Left ventricle myocardium inferior (tissue), 1 donor: ENCODE data around the gene OR52R1. TPM values are rescaled to one million over a fixed set of nuclear protein-coding genes. Genes with fewer than 3 reads are reported as not detected.

Experiments used
- DNase-seq: peaks from one replicate; pipeline ENCODE4 v3.0.0-alpha.2; 2020
- H3K27ac ChIP-seq: fragments of 200-600 bp; replicated peaks from 2 replicates; pipeline ENCODE4 v1.8.0; 2021
- H3K27me3 ChIP-seq: fragments of 200-600 bp; 2 replicates; pipeline ENCODE4 v1.8.0; 2021; ENCODE audit warnings: low read depth
- H3K36me3 ChIP-seq: fragments of 200-600 bp; 2 replicates; pipeline ENCODE4 v1.8.0; 2021
- H3K4me1 ChIP-seq: fragments of 200-600 bp; 2 replicates; pipeline ENCODE4 v1.8.0; 2021
- H3K4me3 ChIP-seq: fragments of 200-600 bp; 2 replicates; pipeline ENCODE4 v1.8.0; 2021; ENCODE audit warnings: mild to moderate bottlenecking, moderate library complexity
- H3K9me3 ChIP-seq: fragments of 200-600 bp; replicated peaks from 2 replicates; pipeline ENCODE4 v1.8.0; 2021
- CTCF ChIP-seq: fragments of 200-600 bp; IDR thresholded peaks from 2 replicates; pipeline ENCODE4 v1.8.0; 2021; ENCODE audit warnings: antibody characterized with exemption, mild to moderate bottlenecking, borderline replicate concordance
- intact Hi-C: fragments of 100-400 bp; cut with micrococcal nuclease; formaldehyde crosslinking; loops from one replicate; pipeline ENCODE4 v1.11.0; 2022
- total RNA-seq: library from RNA; stranded (reverse); fragmentation: NEBNext Ultra II Directional; extraction: Animal tissue kit (Norgen Biotek cat#: 25700); gene quantifications from one replicate; pipeline ENCODE4 v1.2.1, GENCODE V29; 2021
- donor health status: DM: no; HTN: yes; CAD: no; lungs with severe emphysema.

OR52R1 gene
- total RNA-seq, 1 donor from 2014 or later = not detected

DNA sequence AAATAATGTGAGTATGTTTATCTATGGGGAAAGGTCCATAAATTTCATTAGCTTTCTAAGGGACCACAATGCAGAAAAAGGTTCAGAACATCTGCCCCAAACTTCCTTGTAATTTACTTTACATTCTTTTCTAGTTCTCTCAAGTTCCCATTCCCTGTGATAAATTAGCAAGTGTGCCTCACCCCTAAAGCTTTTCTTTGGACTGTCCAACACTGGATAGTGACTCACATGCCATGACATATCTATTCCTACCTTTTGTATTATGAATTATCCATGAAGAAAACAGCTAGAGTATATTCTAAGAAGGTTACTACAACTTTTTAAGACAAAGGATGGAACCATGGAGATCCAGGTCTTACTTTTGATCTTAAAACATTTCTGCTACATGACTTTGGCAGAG is 36.1 kb downstream of the OR52R1 start:
- no peaks in the 10 kb centered on the region for H3K4me1 ChIP-seq
- no peak overlapping the region for H3K4me3 ChIP-seq
- no peak overlapping the region for H3K27ac ChIP-seq
- TF ChIP-seq CTCF = no peak
- intact Hi-C loops = no loop called here
- no peaks in the 10 kb centered on the region for H3K9me3 ChIP-seq
- no peaks in the 10 kb centered on the region for H3K36me3 ChIP-seq
- H3K27me3 ChIP-seq = no peaks in the 10 kb centered on the region
- DNase-seq = no peak

DNA sequence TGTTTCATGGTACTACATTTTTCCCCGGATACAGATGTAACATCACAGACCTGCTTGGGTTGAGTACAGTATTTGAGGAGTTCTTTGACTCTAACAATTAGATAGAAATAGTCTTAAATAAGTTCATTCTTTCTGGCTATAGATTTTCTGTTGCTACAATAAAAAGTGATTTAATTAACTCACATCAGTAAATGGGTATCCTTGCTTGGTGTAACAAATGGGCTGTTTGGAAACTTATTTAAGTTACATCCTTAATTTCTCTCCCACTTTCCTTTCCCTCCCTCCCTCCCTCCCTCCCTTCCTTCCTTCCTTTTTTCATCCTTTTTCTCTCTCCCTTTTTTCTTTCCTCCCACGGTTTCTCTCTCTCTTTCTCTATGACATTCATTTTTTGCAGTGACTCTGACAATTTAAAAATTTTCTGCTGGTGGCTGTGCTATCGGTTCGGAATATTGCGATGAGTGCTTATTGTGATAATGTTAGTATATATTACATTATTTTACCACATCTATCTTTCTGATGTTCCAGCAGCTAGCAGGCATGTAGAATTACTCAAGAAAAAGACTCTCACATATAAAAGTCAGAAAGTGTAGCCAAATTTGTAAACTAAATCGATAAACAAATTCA is 37.6 kb downstream of the OR52R1 start:
- H3K4me1 ChIP-seq = no peaks in the 10 kb centered on the region
- H3K9me3 ChIP-seq = no peaks in the 10 kb centered on the region
- no peaks in the 10 kb centered on the region for H3K27me3 ChIP-seq
- intact Hi-C loops = no loop called here
- no peak for DNase-seq
- no peak overlapping the region for H3K4me3 ChIP-seq
- H3K27ac ChIP-seq = no peak overlapping the region
- no peaks in the 10 kb centered on the region for H3K36me3 ChIP-seq
- no peak for TF ChIP-seq CTCF

GRCh38 chr11:4763096-4763495 is 41.1 kb downstream of the OR52R1 start:
- Histone ChIP-seq H3K4me1 (no peaks in the 10 kb centered on the region), H3K27ac (no peak overlapping the region), H3K4me3 (no peak overlapping the region), H3K36me3 (no peaks in the 10 kb centered on the region), H3K27me3 (no peaks in the 10 kb centered on the region), H3K9me3 (no peaks in the 10 kb centered on the region)
- DNase-seq = no peak
- no peak for TF ChIP-seq CTCF
- intact Hi-C loops = no loop called here

Other genes with a start within 250 kb of the OR52R1 start
- not detected for gene OR52I2, start 222.6 kb downstream of the OR52R1 start, total RNA-seq
- not detected for gene OR52I1, start 210.3 kb downstream of the OR52R1 start, total RNA-seq
- gene TRIM68, start 196.1 kb downstream of the OR52R1 start, total RNA-seq = 10.6 TPM
- gene OR51D1, start 166.9 kb downstream of the OR52R1 start, total RNA-seq = not detected
- gene OR51E1, start 160.4 kb downstream of the OR52R1 start, total RNA-seq = 1.3 TPM
- not detected for gene OR51E2, start 106.5 kb downstream of the OR52R1 start, total RNA-seq
- gene MMP26, start 99.6 kb downstream of the OR52R1 start, total RNA-seq = not detected
- not detected for gene OR51F1, start 34.4 kb downstream of the OR52R1 start, total RNA-seq
- not detected for gene OR51F2, start 16.9 kb upstream of the OR52R1 start, total RNA-seq
- gene OR51S1, start 44.8 kb upstream of the OR52R1 start, total RNA-seq = not detected
- gene OR51T1, start 77.5 kb upstream of the OR52R1 start, total RNA-seq = not detected
- not detected for gene OR51A7, start 99.4 kb upstream of the OR52R1 start, total RNA-seq
- gene OR51G2, start 115.0 kb upstream of the OR52R1 start, total RNA-seq = not detected
- gene OR51G1, start 120.0 kb upstream of the OR52R1 start, total RNA-seq = not detected
- gene OR51A4, start 143.2 kb upstream of the OR52R1 start, total RNA-seq = not detected
- gene OR51A2, start 151.3 kb upstream of the OR52R1 start, total RNA-seq = not detected
- not detected for gene OR51L1, start 190.5 kb upstream of the OR52R1 start, total RNA-seq
- not detected for gene OR52J3, start 242.1 kb upstream of the OR52R1 start, total RNA-seq